ENCODE data around the gene HDGFL3. TPM values are rescaled to one million over a fixed set of nuclear protein-coding genes. Genes with fewer than 3 reads are reported as not detected.
"Not testable (repeated sequence)": the region's sequence is repeated elsewhere in the genome, so short reads cannot be mapped to it uniquely, and the experiment has no call there.

The HDGFL3 gene
- total RNA-seq, 4 donors from 2014 or later: 3.7 to 47.7 (median 17.1) TPM

GRCh38 chr15:83170474-83171165 is 37.0 kb downstream of the HDGFL3 start:
- Histone ChIP-seq H3K4me1 (no peaks in the 10 kb centered on the region), H3K27ac (no peak overlapping the region), H3K36me3 (no peaks in the 10 kb centered on the region), H3K27me3 (no peaks in the 10 kb centered on the region), H3K4me3 (no peak overlapping the region), H3K9me3 (peaks cover 0 to 22% (median 0%) of the 10 kb centered on the region in 3 donors)
- intact Hi-C loops (cut with DNase I): no loop called here
- DNase-seq: no peak
- 67 to 68% methylated on average over 4 of the region's 4 CpGs for WGBS, 2 donors
- TF ChIP-seq CTCF (IDR thresholded peaks at IDR 0.05) (no peak), POLR2A (IDR thresholded peaks at IDR 0.05) (no peak)

- WGBS, 2 donors: 82 to 92% methylated on average over 5 of the region's 5 CpGs
- intact Hi-C loops (cut with DNase I): not testable (repeated sequence)
Measured at GRCh38 chr15:83169576-83169975, 38.0 kb downstream of the HDGFL3 start.

DNA sequence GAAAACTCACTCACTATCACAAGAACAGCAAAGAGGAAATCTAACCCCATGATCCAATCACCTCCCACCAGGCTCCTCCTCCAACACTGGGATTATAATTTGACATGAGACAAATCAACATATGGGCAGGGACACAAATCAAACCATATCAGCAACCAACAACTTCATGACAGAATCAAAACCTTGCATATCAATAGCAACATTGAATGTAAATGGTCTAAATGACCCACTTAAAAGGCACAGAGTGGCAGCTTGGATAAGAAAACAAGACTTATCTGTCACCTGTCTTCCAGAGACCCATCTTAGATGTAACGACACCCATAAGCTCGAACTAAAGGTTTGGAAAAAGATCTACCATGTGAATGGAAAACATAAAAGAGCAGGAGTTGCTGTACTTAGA is 40.8 kb downstream of the HDGFL3 start:
- no peaks in the 10 kb centered on the region for H3K27me3 ChIP-seq
- H3K27ac ChIP-seq: no peak overlapping the region
- no peak for DNase-seq
- intact Hi-C loops (cut with DNase I): no loop called here
- peaks cover 0 to 27% (median 0%) of the 10 kb centered on the region in 3 donors for H3K9me3 ChIP-seq
- WGBS, 2 donors: 82 to 87% methylated on average over 2 of the region's 2 CpGs
- H3K4me3 ChIP-seq: no peak overlapping the region
- TF ChIP-seq CTCF (IDR thresholded peaks at IDR 0.05) (no peak), POLR2A (IDR thresholded peaks at IDR 0.05) (no peak)
- H3K36me3 ChIP-seq: peaks cover 0 to 6% (median 0%) of the 10 kb centered on the region in 3 donors
- no peaks in the 10 kb centered on the region for H3K4me1 ChIP-seq

More at GRCh38 chr15:83169576-83169975, 38.0 kb downstream of the HDGFL3 start:
- not testable (repeated sequence) for H3K4me3 ChIP-seq, H3K36me3 ChIP-seq, H3K27ac ChIP-seq, DNase-seq, H3K27me3 ChIP-seq, H3K4me1 ChIP-seq
- H3K9me3 ChIP-seq: peaks cover 0 to 27% (median 0%) of the 10 kb centered on the region in 3 donors

GRCh38 chr15:83166218-83166617 is 41.4 kb downstream of the HDGFL3 start:
- Histone ChIP-seq H3K36me3 (peaks cover 0 to 6% (median 0%) of the 10 kb centered on the region in 3 donors), H3K4me3 (no peak overlapping the region), H3K27ac (no peak overlapping the region), H3K4me1 (no peaks in the 10 kb centered on the region), H3K9me3 (peaks cover 0 to 27% (median 0%) of the 10 kb centered on the region in 3 donors), H3K27me3 (no peaks in the 10 kb centered on the region)
- DNase-seq: no peak
- intact Hi-C loops (cut with DNase I): no loop called here
- WGBS, 2 donors: 85 to 92% methylated on average over 3 of the region's 3 CpGs
- TF ChIP-seq CTCF (IDR thresholded peaks at IDR 0.05): no peak
- no peak for TF ChIP-seq POLR2A (IDR thresholded peaks at IDR 0.05)

- Histone ChIP-seq H3K27me3 (no peaks in the 10 kb centered on the region), H3K36me3 (peaks cover 0 to 12% (median 0%) of the 10 kb centered on the region in 3 donors), H3K9me3 (peaks cover 0 to 27% (median 0%) of the 10 kb centered on the region in 3 donors), H3K4me1 (no peaks in the 10 kb centered on the region), H3K4me3 (no peak overlapping the region), H3K27ac (no peak overlapping the region)
- no peak for DNase-seq
- WGBS, 2 donors: 82 to 85% methylated on average over 4 of the region's 4 CpGs
- intact Hi-C loops (cut with DNase I): no loop called here
- TF ChIP-seq POLR2A (IDR thresholded peaks at IDR 0.05) (no peak), CTCF (IDR thresholded peaks at IDR 0.05) (no peak)
Measured at GRCh38 chr15:83164771-83165404, 42.7 kb downstream of the HDGFL3 start.

Measured in esophagus squamous epithelium (tissue), 5 donors.